HG03342 (cell line): ENCODE data around the gene ZNF205.

Experiments used
- ATAC-seq: cut with Tn5 transposase; IDR thresholded peaks from one replicate; pipeline ENCODE4 v1.9.1; 2021; ENCODE audit warnings: mild to moderate bottlenecking, moderate library complexity; ENCODE audit not compliant: unreplicated experiment

Gene ZNF205

GRCh38 chr16:3147046-3147756, 34.8 kb downstream of the ZNF205 start:
- no peak for ATAC-seq

- ATAC-seq = no peak
Measured at GRCh38 chr16:3147757-3148104, 35.3 kb downstream of the ZNF205 start.

- ATAC-seq = no peak
Measured at GRCh38 chr16:3148256-3149192, 36.1 kb downstream of the ZNF205 start.

- ATAC-seq = no peak
Measured at GRCh38 chr16:3149193-3149530, 36.8 kb downstream of the ZNF205 start.

- ATAC-seq = peak; percentile 8
Measured at GRCh38 chr16:3149630-3150345, 37.4 kb downstream of the ZNF205 start.

GRCh38 chr16:3150346-3151218, 38.2 kb downstream of the ZNF205 start:
- peak; percentile 68 for ATAC-seq

GRCh38 chr16:3152027-3152276, 39.6 kb downstream of the ZNF205 start:
- no peak for ATAC-seq

GRCh38 chr16:3152277-3152990, 40.0 kb downstream of the ZNF205 start:
- no peak for ATAC-seq

- no peak for ATAC-seq
Measured at GRCh38 chr16:3152991-3153368, 40.6 kb downstream of the ZNF205 start.

GRCh38 chr16:3155181-3155580, 42.8 kb downstream of the ZNF205 start:
- ATAC-seq = no peak

- ATAC-seq = no peak
Measured at GRCh38 chr16:3155972-3156371, 43.6 kb downstream of the ZNF205 start.

- no peak for ATAC-seq
Measured at GRCh38 chr16:3157229-3158025, 45.0 kb downstream of the ZNF205 start.

- no peak for ATAC-seq
Measured at GRCh38 chr16:3158026-3158509, 45.7 kb downstream of the ZNF205 start.

- ATAC-seq = peak; percentile 59
Measured at GRCh38 chr16:3158510-3159314, 46.3 kb downstream of the ZNF205 start.

- ATAC-seq = no peak
Measured at GRCh38 chr16:3161235-3162018, 49.0 kb downstream of the ZNF205 start.

GRCh38 chr16:3164121-3164991, 52.0 kb downstream of the ZNF205 start:
- ATAC-seq = no peak
